SU-DHL-6 (cell line): ENCODE results near the gene UBE2D4.
"Not testable (repeated sequence)": the region's sequence is repeated elsewhere in the genome, so short reads cannot be mapped to it uniquely, and the experiment has no call there.

Source experiments
- CTCF ChIP-seq: fragments of 200-600 bp; sonication (generic); IDR thresholded peaks from one replicate; pipeline ENCODE4 v1.5.1; 2017; ENCODE audit warnings: antibody characterized with exemption, mild to moderate bottlenecking, low read length, moderate library complexity; ENCODE audit not compliant: insufficient read depth, poor library complexity, severe bottlenecking
- EZH2phosphoT487 ChIP-seq: fragments of 200-600 bp; sonication (generic), shearing (Covaris generic); conservative IDR thresholded peaks from 2 replicates; pipeline ENCODE4 v1.6.1; 2018; ENCODE audit warnings: mild to moderate bottlenecking, antibody characterized with exemption, low read length, moderate library complexity, mixed read lengths

- TF ChIP-seq CTCF, EZH2phosphoT487: not testable (repeated sequence)
Measured at GRCh38 chr7:43987476-43987875, 61.2 kb downstream of the UBE2D4 start.
